ENCODE data around the gene PTPRK.

Gene PTPRK

DNA sequence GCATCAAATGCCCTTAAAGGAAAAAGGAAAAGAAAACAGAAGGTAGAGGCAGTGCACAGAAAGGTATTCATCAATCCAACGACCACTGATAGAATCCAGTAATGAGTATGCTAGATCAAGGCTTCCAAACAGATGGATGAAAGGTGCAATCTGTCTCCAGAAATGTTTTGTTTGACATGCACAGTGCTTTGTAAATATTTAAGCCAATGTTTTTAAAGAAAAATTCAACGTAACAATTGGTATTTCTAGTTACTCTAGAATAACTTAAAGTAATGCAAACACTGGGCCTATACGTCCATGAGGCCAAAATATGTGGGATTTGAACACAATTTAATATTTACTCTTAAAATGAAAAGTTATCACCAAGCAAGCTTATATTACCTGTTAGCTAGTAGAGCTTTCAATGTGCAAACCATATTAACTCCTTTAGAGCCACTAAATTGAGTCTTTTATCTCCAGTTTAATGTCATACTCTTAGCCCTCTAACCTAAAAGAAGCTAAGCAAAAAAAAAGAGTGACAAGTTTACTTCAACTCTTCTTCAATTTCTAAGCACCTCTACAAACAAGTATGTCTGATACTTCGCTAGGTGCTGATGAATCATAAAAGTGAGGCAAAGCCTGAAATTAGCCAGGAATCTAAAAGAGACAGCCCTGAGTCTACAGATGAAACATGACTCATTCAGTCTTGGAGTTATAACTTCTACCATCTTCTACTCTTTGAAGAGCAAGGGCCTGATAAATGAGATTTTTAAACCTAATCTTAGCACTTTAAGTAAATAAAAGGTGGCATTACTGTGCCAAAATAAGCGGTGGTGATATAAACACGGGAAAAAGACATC is 169.8 kb downstream of the PTPRK start:
- in situ Hi-C loops (cut with HindIII; ENCODE audit: low sequenced_read_pairs): no loop called here

GRCh38 chr6:128347123-128347522 is 173.3 kb downstream of the PTPRK start:
- in situ Hi-C loops (cut with HindIII; ENCODE audit: low sequenced_read_pairs): loop anchor here (25.0 kb wide), 1 partner anchor 485 kb away; no protein-coding TSS in a partner anchor

- in situ Hi-C loops (cut with HindIII; ENCODE audit: low sequenced_read_pairs): loop anchor here (25.0 kb wide), 1 partner anchor 484 kb away; no protein-coding TSS in a partner anchor
These were observed 173.8 kb downstream of the PTPRK start for GRCh38 chr6:128346569-128346968.

DNA sequence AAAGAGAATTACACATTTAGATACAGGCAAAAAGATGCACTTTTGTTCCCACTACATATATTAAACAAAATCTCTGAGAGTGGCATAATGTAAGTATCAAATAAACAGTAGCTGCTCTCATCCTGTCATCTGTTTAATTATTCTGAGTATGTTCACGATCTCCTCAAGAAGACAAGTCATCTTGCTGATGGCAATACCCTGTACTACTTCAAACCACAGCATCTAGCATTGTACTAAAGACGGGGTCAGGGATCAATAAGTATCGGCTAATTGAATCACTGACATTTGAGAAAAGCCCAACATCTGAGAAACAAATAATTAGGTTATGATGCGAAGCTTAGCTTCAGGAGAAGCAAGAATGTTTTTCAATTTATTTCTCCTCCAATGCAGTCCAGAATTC is 175.1 kb downstream of the PTPRK start:
- in situ Hi-C loops (cut with HindIII; ENCODE audit: low sequenced_read_pairs): loop anchor here (25.0 kb wide), 1 partner anchor 483 kb away; no protein-coding TSS in a partner anchor

GRCh38 chr6:128343706-128344105 is 176.7 kb downstream of the PTPRK start:
- in situ Hi-C loops (cut with HindIII; ENCODE audit: low sequenced_read_pairs): loop anchor here (25.0 kb wide), 1 partner anchor 481 kb away; no protein-coding TSS in a partner anchor

DNA sequence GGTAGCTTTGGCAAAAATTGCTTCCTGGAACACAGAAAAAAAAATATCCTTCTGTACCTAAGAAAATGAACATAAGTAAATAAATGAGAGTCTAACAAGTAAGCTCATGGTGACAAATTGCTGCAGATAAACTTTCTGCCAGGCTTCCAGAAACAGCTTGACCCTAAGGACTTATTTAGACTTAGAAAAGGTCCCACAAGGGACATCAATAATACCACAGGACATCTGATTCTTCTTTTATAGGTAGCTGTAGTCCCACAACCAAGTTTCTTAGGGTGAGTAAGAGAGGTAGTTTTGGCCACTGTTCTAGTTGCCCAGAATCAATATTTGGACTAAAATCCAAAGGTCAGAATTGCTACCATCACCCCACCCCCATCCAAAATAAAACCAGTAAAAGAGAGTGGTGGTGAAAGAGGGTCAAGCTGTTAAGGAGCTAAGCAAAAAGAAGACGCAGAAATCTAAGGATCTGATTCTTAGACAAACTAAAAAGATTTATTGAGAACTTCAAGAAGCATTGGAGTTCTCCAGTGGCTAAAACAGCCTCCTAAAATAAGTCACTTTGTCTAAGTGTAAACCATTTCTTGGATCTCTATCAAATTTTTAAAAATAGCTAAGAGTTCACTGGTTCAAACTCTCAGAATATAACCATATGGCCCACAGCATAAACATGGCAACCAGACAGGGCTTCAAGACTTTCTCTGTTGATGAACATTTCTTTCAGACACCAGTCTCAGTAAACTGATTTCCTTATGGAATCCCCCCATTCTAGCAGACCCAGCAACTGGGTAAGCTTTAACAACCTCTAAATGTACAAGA is 180.6 kb downstream of the PTPRK start:
- in situ Hi-C loops (cut with HindIII; ENCODE audit: low sequenced_read_pairs): loop anchor here (25.0 kb wide), 1 partner anchor 478 kb away; no protein-coding TSS in a partner anchor

DNA sequence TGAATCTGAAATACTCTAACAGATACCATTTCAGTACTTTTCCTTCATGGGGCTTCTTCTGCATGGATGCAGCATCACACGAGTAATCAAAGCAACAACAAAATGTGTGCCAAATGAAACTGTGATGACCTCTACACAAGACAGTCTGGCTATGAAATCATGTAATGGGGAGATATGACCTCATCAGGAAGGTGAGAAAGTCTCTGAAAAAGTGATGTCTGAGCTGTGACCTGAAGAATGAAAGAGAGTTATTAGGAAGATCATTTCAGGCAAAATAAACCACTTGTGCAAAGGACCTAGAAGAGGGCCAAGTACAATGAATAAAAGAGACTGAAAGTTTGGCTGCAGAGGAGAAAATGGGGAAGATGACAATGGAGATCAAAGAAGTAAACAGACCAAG is 182.8 kb downstream of the PTPRK start:
- in situ Hi-C loops (cut with HindIII; ENCODE audit: low sequenced_read_pairs): loop anchor here (25.0 kb wide), 1 partner anchor 475 kb away; no protein-coding TSS in a partner anchor

- in situ Hi-C loops (cut with HindIII; ENCODE audit: low sequenced_read_pairs): loop anchor here (25.0 kb wide), 1 partner anchor 474 kb away; no protein-coding TSS in a partner anchor
These were observed 183.8 kb downstream of the PTPRK start for GRCh38 chr6:128336436-128337095.

DNA sequence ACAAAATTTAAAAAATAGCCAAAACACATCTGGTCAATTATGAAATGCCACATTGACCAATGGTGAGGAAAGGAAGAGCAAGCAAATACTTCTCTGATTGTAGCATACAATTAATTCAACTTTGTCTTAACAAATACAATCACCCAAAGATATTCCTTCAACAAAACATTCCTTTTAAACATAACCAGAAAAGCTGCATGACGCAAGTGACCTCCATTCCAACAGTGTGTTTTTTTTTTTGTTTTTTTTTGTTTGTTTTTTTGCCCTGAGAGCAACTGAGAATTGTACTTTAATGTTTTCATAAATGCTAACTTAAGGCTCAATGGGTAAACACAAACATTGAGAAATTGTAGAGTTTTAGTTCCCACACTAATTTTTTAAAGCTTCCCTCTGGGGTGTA is 184.4 kb downstream of the PTPRK start:
- in situ Hi-C loops (cut with HindIII; ENCODE audit: low sequenced_read_pairs): loop anchor here (25.0 kb wide), 1 partner anchor 474 kb away; no protein-coding TSS in a partner anchor

GRCh38 chr6:128333581-128334223 is 186.7 kb downstream of the PTPRK start:
- in situ Hi-C loops (cut with HindIII; ENCODE audit: low sequenced_read_pairs): loop anchor here (5.0 to 25.0 kb wide), 2 partner anchors 56 to 471 kb away; no protein-coding TSS in a partner anchor

DNA sequence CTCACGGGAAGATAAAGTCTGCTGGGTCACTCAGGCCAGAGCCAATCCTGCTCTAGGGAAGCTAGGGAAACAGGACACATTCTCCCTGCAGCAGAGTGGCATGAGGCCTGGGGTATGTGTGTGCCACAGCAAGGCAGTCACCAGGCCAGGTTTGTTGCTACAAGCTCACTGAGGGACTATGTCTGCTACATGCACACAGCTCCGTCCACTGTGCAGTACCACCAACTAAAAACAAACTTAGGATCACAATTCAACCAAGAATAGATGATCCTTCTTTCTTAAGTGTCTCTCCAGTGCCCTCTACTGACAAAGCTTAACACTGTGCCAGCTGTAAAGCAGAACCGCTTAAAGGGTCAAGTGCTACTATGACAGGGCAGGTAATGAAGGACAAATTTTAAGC is 192.5 kb downstream of the PTPRK start:
- in situ Hi-C loops (cut with HindIII; ENCODE audit: low sequenced_read_pairs): loop anchor here (25.0 kb wide), 1 partner anchor 466 kb away; no protein-coding TSS in a partner anchor

- in situ Hi-C loops (cut with HindIII; ENCODE audit: low sequenced_read_pairs): no loop called here
These were observed 197.4 kb downstream of the PTPRK start for GRCh38 chr6:128323011-128323410.

DNA sequence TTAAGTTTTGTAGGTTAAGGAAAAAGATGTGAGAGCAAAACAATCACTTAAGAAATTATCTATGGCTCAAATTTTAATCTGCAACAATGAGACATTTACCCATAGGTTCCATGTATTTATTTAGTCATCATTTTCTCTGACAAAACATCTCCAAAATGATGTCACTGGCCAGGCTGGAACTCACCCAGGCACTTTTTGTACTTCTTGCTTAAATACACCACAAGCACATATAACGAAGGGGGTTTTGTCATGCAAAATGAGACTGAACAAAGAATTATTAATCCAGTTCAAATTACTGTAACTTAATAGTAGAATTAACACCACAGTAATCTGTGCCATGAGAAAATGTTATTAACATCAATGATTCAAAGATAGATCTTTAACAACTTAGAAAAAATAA is 200.5 kb downstream of the PTPRK start:
- in situ Hi-C loops (cut with HindIII; ENCODE audit: low sequenced_read_pairs): no loop called here

- in situ Hi-C loops (cut with HindIII; ENCODE audit: low sequenced_read_pairs): no loop called here
These were observed 201.2 kb downstream of the PTPRK start for GRCh38 chr6:128319157-128319556.

DNA sequence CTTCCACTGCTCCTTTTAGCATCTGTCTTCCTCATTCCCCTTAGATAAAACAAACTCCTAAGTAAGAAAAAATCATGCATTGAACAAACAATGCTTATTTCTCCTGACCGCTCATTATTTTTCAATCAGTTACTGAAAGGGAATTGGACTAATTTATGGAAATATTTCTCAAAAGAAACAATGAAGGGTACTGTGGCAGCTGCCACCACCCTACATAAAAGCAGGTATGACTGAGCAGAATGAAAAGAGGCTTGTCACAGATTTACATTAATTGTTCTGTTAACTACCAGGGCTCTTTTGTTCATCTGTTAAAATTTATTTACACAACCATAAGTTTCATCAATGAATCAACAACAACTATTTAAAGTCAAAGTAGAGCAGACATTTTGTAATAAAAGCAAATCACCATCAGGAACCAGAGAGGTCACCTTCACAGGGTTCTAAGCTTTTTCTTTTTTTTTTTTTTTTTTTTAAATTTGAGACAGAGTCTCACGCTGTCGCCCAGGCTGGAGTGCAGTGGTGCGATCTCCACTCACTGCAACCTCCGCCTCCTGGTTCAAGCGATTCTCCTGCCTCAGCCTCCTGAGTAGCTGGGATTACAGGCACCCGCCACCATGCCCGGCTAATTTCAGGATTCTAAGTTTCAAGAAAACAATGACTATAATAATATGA is 204.0 kb downstream of the PTPRK start:
- in situ Hi-C loops (cut with HindIII; ENCODE audit: low sequenced_read_pairs): no loop called here

GRCh38 chr6:128314190-128314589 is 206.2 kb downstream of the PTPRK start:
- in situ Hi-C loops (cut with HindIII; ENCODE audit: low sequenced_read_pairs): no loop called here

- in situ Hi-C loops (cut with HindIII; ENCODE audit: low sequenced_read_pairs): no loop called here
These were observed 208.3 kb downstream of the PTPRK start for GRCh38 chr6:128311944-128312570.

- in situ Hi-C loops (cut with HindIII; ENCODE audit: low sequenced_read_pairs): no loop called here
These were observed 209.9 kb downstream of the PTPRK start for GRCh38 chr6:128310451-128310850.

GRCh38 chr6:128307671-128308070 is 212.7 kb downstream of the PTPRK start:
- in situ Hi-C loops (cut with HindIII; ENCODE audit: low sequenced_read_pairs): no loop called here
